Karpas-422 (cell line): ENCODE data around the gene SIPA1L3. TPM values are rescaled to one million over a fixed set of nuclear protein-coding genes. Genes with fewer than 3 reads are reported as not detected.
"Not testable (repeated sequence)": the region's sequence is repeated elsewhere in the genome, so short reads cannot be mapped to it uniquely, and the experiment has no call there.

Experiments
- DNase-seq: peaks from one replicate; pipeline ENCODE4 v3.0.0-alpha.2; 2015
- H2AFZ ChIP-seq: fragments of 200-600 bp; sonication (generic); 2 replicates; pipeline ENCODE4 v1.6.1; 2014; ENCODE audit warnings: antibody characterized with exemption, low read length, mixed read lengths
- H3K27ac ChIP-seq: fragments of 200-600 bp; sonication (generic); 2 replicates; pipeline ENCODE4 v1.5.1; 2014; ENCODE audit warnings: mild to moderate bottlenecking, low read length, moderate library complexity
- H3K27me3 ChIP-seq: fragments of 200-600 bp; sonication (generic); 2 replicates; pipeline ENCODE4 v1.6.1; 2014; ENCODE audit warnings: low read length, mixed read lengths
- H3K36me3 ChIP-seq: fragments of 200-600 bp; sonication (generic); 2 replicates; pipeline ENCODE4 v1.6.1; 2014; ENCODE audit warnings: low read length, mixed read lengths; ENCODE audit not compliant: insufficient read depth
- H3K4me1 ChIP-seq: fragments of 200-600 bp; sonication (generic); 2 replicates; pipeline ENCODE4 v1.6.1; 2014; ENCODE audit warnings: mild to moderate bottlenecking, low read length, mixed read lengths
- H3K4me2 ChIP-seq: fragments of 200-600 bp; sonication (generic); 2 replicates; pipeline ENCODE4 v1.6.1; 2014; ENCODE audit warnings: low read length, low read depth, mild to moderate bottlenecking; ENCODE audit not compliant: poor library complexity, severe bottlenecking
- H3K4me3 ChIP-seq: fragments of 200-600 bp; sonication (generic); 2 replicates; pipeline ENCODE4 v1.5.1; 2014; ENCODE audit warnings: mild to moderate bottlenecking, antibody characterized with exemption, low read length, mixed read lengths
- H3K79me2 ChIP-seq: fragments of 200-600 bp; sonication (generic); 2 replicates; pipeline ENCODE4 v1.6.1; 2014; ENCODE audit warnings: mild to moderate bottlenecking, low read length, mixed read lengths
- H3K9ac ChIP-seq: fragments of 200-600 bp; sonication (generic); 2 replicates; pipeline ENCODE4 v1.6.0; 2014; ENCODE audit warnings: low read length
- H3K9me2 ChIP-seq: fragments of 200-600 bp; sonication (generic), shearing (Covaris generic); replicated peaks from 2 replicates; pipeline ENCODE4 v1.6.0; 2014; ENCODE audit warnings: mild to moderate bottlenecking, low read length, moderate library complexity; ENCODE audit not compliant: insufficient read depth
- H3K9me3 ChIP-seq: fragments of 300-700, 200-600 bp; sonication (generic); 2 replicates; pipeline ENCODE4 v1.6.1; 2014; ENCODE audit warnings: low read length, mixed read lengths
- H4K20me1 ChIP-seq: fragments of 200-600 bp; sonication (generic); 2 replicates; pipeline ENCODE4 v1.6.1; 2014; ENCODE audit warnings: mild to moderate bottlenecking, antibody characterized with exemption, low read length, low read depth; ENCODE audit not compliant: insufficient read depth
- total RNA-seq: library from RNA; depleted of rRNA; stranded (reverse); fragments of >200 nt; shearing (Covaris generic); gene quantifications from 2 replicates; pipeline ENCODE4 v1.2.3, GENCODE V29; 2014; ENCODE audit warnings: low replicate concordance

The SIPA1L3 gene
- total RNA-seq, 1 experiment from 2014 or later = 88.1 TPM

DNA sequence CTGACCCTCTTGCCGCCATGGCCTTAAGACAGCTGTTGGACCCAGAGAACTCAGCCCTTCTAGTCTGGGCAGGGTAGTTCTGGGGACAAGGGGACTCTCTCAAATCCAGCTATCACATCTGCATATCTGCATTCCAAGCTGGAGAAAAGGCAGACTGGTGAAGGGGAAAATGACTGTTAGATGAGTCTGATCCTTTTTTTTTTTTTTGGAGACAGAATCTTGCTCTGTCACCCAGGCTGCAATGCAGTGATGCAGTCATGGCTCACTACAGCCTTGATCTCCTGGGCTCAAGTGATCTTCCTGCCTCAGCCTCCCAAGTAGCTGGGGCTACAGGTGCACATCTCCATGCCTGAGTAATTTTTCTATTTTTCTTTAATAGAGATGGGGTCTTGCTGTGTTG is 114.3 kb downstream of the SIPA1L3 start:
- peaks cover 49% of the 10 kb centered on the region for H3K4me1 ChIP-seq
- peak overlapping the region; percentile 50 for H3K27ac ChIP-seq
- H3K79me2 ChIP-seq = peaks cover 95% of the 10 kb centered on the region
- H3K4me2 ChIP-seq = no peak overlapping the region
- no peak overlapping the region for H3K9ac ChIP-seq
- H3K9me3 ChIP-seq = no peaks in the 10 kb centered on the region
- H4K20me1 ChIP-seq = peaks cover 8% of the 10 kb centered on the region; the same call in 1 of the 2 replicates
- H2AFZ ChIP-seq = no peak overlapping the region
- H3K4me3 ChIP-seq = no peak overlapping the region
- no peaks in the 10 kb centered on the region for H3K9me2 ChIP-seq
- peaks cover 8% of the 10 kb centered on the region; the same call in 1 of the 2 replicates for H3K36me3 ChIP-seq
- DNase-seq = no peak
- no peaks in the 10 kb centered on the region for H3K27me3 ChIP-seq

DNA sequence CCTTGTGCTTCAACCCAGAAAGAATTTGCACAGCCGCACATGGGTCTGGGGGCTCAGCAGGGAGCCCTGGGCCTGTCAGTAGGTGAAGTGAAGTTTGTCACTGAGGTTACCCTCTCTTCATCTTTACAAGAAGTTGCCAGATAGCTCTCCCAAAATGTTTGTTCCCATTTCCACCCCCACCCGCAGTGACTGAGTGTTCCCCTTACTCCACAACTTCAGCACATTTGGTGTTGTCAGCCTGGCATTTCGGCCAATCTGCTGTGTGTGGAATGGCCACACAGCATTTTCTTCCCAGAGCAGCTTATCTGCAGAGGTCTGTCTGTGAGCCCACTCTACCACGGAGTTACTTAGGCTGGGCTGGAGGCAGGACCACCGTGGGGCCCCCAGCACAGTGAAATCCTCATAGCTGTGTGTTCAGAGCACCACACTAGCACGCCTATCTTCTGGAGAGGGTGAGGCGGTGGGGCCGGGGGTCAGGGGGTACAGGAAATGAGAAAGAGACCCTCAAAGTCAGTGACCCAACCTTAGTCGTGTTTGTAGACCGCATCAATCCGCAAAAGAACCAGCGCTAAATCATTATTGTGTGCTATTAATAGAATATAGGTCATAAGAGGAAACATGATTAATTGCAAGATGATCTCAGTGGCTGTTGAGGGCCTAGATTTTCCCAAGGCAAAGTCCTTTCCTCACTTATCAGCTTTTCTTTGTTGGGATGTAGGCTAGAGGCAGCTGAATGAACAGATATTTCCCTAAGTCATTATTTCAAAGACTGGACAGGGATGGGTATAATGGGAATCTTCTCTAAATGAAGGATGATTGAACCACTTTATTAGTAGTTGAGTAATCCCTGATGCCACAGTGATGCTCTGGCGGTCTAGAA is 116.0 kb downstream of the SIPA1L3 start:
- Histone ChIP-seq H4K20me1 (peaks cover 8% of the 10 kb centered on the region; the same call in 1 of the 2 replicates), H3K4me3 (no peak overlapping the region), H3K9ac (no peak overlapping the region), H3K36me3 (peaks cover 13% of the 10 kb centered on the region; the same call in 1 of the 2 replicates), H3K9me2 (no peaks in the 10 kb centered on the region), H2AFZ (no peak overlapping the region), H3K27ac (peak overlapping the region; percentile 41; the same call in 1 of the 2 replicates), H3K9me3 (no peaks in the 10 kb centered on the region), H3K79me2 (peaks cover 95% of the 10 kb centered on the region), H3K4me2 (no peak overlapping the region), H3K4me1 (peaks cover 53% of the 10 kb centered on the region), H3K27me3 (no peaks in the 10 kb centered on the region)
- no peak for DNase-seq

DNA sequence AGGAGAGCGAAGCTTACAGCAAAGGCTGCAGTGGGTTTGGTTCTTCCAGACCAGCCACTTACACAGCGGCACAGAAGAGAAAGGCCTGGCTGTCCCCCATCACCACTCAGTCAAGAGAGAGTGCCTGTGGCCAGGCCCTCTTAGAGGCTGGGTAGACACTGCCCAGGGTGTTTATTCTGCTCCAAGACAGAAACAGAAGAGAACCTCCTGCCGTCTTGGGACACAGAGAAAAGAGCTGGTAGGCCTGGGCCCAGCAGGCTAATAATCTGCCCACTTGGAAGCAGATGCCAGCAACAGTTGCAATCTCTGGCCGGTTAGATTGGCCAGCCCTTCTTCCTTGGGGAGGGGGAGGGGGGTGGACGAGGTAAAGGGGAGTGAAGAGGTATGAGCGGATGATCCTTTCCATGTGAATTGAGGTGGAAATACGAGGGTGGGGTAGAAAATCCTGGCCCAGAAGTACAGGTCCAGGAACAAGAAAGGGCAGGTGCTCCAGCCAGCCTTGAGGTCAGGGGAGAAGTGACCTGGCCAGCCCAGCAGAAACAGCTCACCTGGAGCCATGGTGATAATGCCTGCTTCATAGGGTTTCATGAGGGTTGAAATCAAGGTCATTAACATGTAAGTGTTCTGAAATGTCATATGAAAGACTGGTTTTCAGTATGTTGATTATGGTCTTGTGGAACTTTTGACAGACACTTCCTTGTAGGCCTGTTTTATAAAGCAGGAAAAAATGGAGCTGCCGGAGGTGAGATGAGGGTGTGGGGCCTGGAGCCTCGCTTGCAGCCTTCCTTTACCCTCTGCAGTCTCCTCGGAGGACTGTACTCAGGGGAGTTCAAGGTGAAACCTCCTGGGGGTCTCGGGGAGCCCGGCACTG is 116.9 kb downstream of the SIPA1L3 start:
- Histone ChIP-seq H3K9me3 (no peaks in the 10 kb centered on the region), H3K9me2 (no peaks in the 10 kb centered on the region), H3K27me3 (no peaks in the 10 kb centered on the region), H3K79me2 (peaks cover 91% of the 10 kb centered on the region), H3K36me3 (peaks cover 13% of the 10 kb centered on the region; the same call in 1 of the 2 replicates), H3K4me1 (peaks cover 54% of the 10 kb centered on the region), H3K27ac (peak overlapping the region; percentile 41), H3K4me2 (no peak overlapping the region), H3K4me3 (no peak overlapping the region), H3K9ac (no peak overlapping the region), H2AFZ (no peak overlapping the region), H4K20me1 (peaks cover 5% of the 10 kb centered on the region; the same call in 1 of the 2 replicates)
- no peak for DNase-seq

DNA sequence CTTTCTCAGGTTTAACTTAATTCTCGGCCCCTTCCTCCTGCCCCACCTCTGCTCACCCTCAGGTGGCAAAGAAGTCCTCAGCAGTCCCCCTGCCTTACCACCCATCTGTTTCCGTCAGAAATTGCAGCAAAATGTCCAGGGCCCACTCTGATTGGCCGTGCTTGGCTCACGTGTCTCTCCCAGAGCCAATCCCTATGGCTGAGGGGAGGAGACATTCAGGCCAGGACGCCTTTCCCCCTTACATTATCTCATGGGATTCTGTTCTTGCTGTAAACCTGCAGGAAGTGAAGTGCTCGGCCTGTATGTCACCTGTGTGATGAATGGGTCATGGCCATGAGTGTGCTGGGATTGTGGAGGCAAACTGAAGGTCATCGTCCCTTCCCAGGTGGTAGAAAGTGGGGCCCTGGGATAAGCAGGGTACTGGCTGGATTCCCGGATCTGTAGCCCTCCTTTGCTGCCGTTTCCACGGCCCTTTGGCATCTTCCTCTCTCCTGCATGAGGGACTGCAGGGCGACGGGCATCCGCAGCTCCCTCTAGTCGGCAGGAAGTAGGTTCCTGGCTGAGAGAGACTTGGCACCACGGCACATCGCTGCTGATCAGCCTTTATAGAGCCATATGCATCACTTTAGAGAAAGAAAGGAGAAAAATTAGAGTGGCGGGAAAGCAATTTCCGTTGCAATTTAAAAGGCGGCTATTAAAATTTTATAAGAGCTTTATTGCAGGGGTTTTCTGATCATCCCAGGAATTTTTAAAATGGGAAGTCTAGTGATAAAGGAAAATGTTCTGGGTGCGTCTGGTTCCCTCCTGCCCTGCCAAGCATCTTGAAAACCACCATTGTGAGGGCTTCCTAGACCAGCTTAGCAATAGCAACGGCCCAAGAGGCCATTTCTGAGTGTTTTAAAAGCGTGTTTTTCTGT is 118.2 kb downstream of the SIPA1L3 start:
- Histone ChIP-seq H2AFZ (no peak overlapping the region), H3K4me3 (no peak overlapping the region), H3K4me2 (no peak overlapping the region), H3K79me2 (peaks cover 83% of the 10 kb centered on the region), H3K9ac (no peak overlapping the region), H4K20me1 (peaks cover 4% of the 10 kb centered on the region; the same call in 1 of the 2 replicates), H3K36me3 (peaks cover 10% of the 10 kb centered on the region; the same call in 1 of the 2 replicates), H3K9me3 (no peaks in the 10 kb centered on the region), H3K27me3 (no peaks in the 10 kb centered on the region), H3K27ac (peak overlapping the region; percentile 41), H3K9me2 (no peaks in the 10 kb centered on the region), H3K4me1 (peaks cover 54% of the 10 kb centered on the region)
- DNase-seq = peak; percentile 79

DNA sequence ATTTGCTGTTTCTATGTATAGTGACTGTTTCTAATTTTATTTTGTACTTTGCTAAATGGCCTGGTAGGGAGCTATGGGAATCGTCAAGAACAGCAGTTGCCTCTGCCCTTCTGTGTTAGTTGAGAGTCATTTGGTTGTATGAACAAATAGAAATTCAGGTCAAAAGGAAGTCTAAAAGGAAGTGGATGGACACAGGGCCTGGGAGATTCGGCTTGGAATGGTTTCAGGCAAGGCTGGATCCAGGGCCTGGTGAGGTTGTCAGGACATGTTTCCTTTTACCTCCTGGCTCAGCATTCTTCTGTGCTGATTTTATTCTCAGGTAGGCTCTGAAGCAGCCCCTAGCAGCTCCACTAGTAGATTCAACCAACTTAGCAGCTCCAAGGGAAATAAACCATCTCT is 118.9 kb downstream of the SIPA1L3 start:
- H2AFZ ChIP-seq = no peak overlapping the region
- no peak for DNase-seq
- peaks cover 13% of the 10 kb centered on the region; the same call in 1 of the 2 replicates for H3K36me3 ChIP-seq

DNA sequence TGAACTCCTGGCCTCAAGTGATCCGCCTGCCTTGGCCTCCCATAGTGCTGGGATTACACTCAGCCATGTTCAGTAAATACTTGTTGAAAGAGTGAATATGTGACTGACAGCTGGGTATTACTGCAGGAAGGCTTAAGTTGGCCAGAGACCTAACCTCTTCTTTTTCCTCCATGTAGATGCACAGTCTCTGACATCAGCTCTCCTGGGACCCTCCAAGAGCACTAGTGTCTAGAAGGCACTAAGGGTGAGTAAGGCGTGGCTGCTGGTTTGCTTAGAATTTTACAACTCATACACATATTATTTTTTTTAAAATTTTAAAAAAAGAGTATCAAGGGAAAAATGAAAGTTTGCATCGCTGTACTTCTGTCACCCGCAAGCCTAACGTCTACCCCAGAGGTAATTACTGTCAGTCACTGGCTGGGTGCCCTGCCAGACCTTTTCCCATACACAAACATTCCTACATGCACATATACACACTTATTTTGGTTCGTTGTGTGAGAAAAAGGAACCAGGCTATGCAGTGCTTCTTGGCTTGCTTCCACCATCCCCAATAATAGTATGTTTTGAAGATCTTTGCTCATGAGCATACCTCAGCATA is 122.0 kb downstream of the SIPA1L3 start:
- no peaks in the 10 kb centered on the region for H3K27me3 ChIP-seq
- H3K36me3 ChIP-seq = peaks cover 16% of the 10 kb centered on the region; the same call in 1 of the 2 replicates
- DNase-seq = peak; percentile 62
- H3K4me1 ChIP-seq = peaks cover 67% of the 10 kb centered on the region
- no peak overlapping the region for H3K4me3 ChIP-seq
- peak overlapping the region; percentile 69 for H3K27ac ChIP-seq
- H3K9ac ChIP-seq = no peak overlapping the region
- peaks cover 58% of the 10 kb centered on the region for H3K79me2 ChIP-seq
- no peaks in the 10 kb centered on the region for H3K9me2 ChIP-seq
- peaks cover 4% of the 10 kb centered on the region; the same call in 1 of the 2 replicates for H4K20me1 ChIP-seq
- no peak overlapping the region for H2AFZ ChIP-seq
- no peaks in the 10 kb centered on the region for H3K9me3 ChIP-seq
- H3K4me2 ChIP-seq = no peak overlapping the region

More for the DNA sequence above, 118.9 kb downstream of the SIPA1L3 start:
- Histone ChIP-seq H3K9me2 (no peaks in the 10 kb centered on the region), H3K4me1 (peaks cover 57% of the 10 kb centered on the region), H3K9me3 (no peaks in the 10 kb centered on the region), H3K4me2 (no peak overlapping the region), H3K27me3 (no peaks in the 10 kb centered on the region), H4K20me1 (peaks cover 4% of the 10 kb centered on the region; the same call in 1 of the 2 replicates), H3K9ac (no peak overlapping the region), H3K27ac (peak overlapping the region; percentile 41), H3K4me3 (no peak overlapping the region), H3K79me2 (peaks cover 78% of the 10 kb centered on the region)

DNA sequence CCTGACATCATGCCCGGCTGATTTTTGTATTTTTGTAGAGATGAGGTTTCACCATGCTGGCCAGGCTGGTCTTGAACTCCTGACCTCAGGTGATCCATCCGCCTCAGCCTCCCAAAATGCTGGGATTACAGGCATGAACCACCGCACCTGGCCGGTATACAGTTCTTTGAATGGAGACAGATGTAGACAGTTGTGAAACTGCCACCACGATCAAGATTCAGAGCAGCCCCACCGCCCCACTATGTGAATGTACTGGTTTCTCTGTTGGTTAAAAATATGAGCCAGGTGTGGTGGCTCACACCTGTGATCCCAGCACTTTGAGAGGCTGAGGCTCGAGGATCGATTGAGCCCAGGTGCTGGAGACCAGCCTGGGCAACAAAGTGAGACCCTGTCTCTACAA is 123.0 kb downstream of the SIPA1L3 start:
- H3K4me2 ChIP-seq = not testable (repeated sequence)

More for the DNA sequence above, 123.0 kb downstream of the SIPA1L3 start:
- not testable (repeated sequence) for H3K27me3 ChIP-seq, H3K9me3 ChIP-seq, H4K20me1 ChIP-seq, H2AFZ ChIP-seq, H3K9me2 ChIP-seq, H3K4me3 ChIP-seq, DNase-seq, H3K9ac ChIP-seq
- Histone ChIP-seq H3K27ac (peak overlapping the region; percentile 99), H3K36me3 (peaks cover 16% of the 10 kb centered on the region; the same call in 1 of the 2 replicates), H3K79me2 (peaks cover 58% of the 10 kb centered on the region), H3K4me1 (peaks cover 67% of the 10 kb centered on the region)
